ENCODE measurements around the gene ISCA1.

DNA sequence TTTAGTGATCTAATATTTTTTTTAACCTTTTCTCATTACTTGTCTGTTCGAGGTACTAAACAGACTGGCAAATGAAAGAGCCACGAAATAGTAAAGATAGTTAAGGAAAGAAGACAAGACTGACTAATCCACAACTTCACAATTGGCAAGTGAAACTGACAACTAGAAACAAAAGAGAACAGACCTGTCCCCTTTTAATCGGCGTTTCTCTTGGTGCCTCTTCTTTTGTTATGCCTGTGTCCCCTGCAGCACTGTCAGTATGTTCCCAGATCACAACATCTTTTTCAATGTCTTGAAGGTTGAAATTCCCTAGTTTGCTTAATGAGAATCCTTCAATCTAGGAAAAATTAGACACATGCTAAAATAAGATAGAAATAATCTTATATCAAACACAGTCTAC lies 45.8 kb upstream of the ISCA1 start:
- TF ChIP-seq CTCF (IDR thresholded peaks at IDR 0.05; ENCODE audit: poor library complexity) (no peak), EZH2 (IDR thresholded peaks at IDR 0.05; ENCODE audit: borderline replicate concordance) (no peak)
